SHP77 treated with DMSO at 0.1 percent for 48 hours (cell line): Measurements from ENCODE around the gene LRP1B.
A peak's percentile ranks its signal among the peaks of the same experiment; 100 is the strongest.

Experiments
- DNase-seq: peaks from one replicate; lab custom pipeline; 2025; lab: John Stamatoyannopoulos, UW

The LRP1B gene

GRCh38 chr2:140529706-140530105 is 1601.1 kb downstream of the LRP1B start:
- no peak for DNase-seq

DNA sequence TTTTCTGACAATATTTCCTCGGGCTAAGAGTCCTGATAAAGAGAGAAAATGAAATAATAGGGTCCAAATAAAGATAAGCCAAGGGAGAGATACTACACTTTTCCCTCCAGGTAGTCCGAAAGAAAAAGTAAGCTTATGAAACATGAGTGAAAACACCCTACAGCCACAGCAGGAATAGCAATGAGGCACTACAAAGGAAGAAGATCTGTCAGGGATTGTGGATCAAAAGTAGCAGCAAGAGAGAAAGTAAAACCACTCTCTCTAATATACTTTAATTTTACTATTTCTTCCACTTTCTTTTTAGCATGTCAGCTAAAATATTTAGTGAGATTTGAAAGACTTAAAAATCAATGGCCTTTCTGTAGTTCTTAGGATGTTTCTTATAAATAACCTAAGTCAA is 1601.8 kb downstream of the LRP1B start:
- DNase-seq, result no peak

DNA sequence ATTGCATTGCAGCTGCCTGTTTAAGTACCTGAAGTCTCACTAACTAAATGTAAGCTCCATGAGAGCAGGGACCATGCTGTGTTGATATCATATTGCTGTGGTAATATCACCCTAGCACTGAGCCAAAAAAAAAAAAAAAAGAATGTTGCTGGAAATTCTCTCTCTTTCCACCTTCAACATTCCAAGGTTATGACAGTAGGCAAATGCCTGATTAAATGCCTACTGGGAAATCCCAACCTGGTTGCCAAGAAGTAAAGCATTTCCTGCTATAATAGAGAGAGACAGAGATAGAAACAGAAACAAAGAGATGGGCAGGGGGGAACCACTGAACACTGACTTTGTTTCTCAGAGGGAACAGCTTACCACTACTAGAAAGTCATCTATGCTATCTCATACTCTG is 1604.2 kb downstream of the LRP1B start:
- no peak for DNase-seq

- no peak for DNase-seq
Measured at GRCh38 chr2:140512106-140512505, 1618.7 kb downstream of the LRP1B start.

- no peak for DNase-seq
Measured at GRCh38 chr2:140509765-140510164, 1621.1 kb downstream of the LRP1B start.

DNA sequence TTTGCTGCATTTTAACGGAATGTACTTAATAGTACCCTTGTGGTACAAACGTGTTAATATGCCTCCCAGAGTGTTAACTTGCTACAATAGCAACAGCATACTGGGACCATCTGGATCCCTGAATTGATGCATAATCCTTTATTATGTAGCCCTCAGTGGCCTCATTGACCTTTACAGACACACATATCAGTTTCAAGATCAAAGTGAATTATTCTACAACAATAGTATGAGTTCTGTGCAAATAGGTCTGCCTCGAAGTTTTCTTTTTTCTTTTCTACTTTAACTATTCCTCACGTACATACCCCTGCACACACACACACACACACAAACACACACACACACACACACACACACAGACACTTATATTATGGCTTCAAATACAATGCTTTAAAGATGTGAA is 1622.1 kb downstream of the LRP1B start:
- DNase-seq, result no peak

- no peak for DNase-seq
Measured at GRCh38 chr2:140506606-140507005, 1624.2 kb downstream of the LRP1B start.

DNA sequence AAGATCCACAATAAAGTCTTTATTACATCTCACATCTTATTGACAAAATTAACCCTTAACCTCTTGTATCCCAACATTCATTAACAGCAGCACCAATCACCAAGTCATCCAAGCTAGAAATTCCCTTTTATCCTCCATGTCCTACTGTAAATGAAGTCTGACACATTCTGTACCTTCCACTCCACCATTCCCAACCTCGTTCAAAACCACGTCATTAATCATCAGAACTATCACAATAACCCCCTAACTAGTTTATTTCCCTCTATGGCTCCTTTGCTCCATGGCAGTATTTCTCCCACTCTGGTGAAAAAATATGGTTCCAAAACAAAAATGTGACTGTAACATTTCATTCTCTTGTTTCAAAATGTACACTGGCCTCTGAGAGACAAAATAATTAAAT is 1626.2 kb downstream of the LRP1B start:
- no peak for DNase-seq

GRCh38 chr2:140502951-140503630 is 1627.7 kb downstream of the LRP1B start:
- no peak for DNase-seq

DNA sequence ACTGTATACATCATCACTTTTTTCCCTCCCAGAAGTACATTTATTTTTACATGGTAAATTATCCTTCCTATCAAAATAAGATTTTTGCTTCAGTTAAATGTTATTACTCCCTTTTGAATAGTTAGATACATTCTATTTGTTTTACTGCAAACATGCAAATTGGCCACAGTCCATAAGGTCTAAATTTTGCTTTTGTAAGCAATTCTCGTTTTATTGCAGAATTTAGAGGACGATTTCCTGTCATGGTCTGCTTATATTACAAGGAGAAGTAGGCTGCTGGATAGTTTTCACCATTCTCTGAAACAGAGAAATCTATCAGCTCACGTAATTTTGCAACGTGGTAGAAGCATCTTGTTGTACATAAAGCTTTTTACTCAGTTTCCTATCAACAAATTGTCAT is 1632.5 kb downstream of the LRP1B start:
- no peak for DNase-seq

DNA sequence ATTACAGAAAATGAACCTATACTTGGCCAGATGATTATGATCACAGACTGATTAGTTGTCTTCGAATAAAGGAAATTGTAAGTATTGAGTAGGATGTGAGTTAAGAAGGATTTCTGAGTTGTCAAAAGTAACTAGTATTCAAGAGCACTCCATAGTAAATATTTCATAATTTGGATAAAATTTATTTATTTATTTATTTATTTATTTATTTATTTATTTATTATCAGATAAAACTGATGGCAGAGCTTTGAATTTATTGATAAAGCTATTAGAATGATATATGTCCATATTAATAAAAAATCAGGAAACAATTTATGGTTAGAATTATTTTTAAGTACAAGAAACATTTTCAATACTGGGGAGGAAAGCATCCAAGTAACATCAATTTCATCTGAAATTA is 1634.1 kb downstream of the LRP1B start:
- DNase-seq, result no peak

GRCh38 chr2:140491876-140492275 is 1638.9 kb downstream of the LRP1B start:
- no peak for DNase-seq

GRCh38 chr2:140489193-140489592 is 1641.6 kb downstream of the LRP1B start:
- no peak for DNase-seq

DNA sequence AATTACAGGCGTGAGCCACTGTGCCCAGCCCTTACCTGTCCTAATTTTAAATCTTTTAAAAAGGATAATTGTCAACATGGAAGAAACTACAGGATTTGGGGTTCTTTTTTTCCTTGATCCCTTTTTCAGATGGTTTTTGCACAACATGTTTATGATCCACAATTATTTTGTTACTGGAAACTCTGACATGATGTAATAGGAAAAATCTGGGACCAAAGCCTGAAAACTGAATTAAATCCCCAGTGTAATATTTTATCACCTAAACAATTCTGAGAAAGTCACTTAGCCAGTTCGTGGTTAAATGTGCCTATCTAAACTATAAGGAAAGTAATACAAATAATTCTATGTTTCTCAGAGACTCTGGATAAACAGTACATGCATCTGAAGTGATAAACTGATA is 1649.7 kb downstream of the LRP1B start:
- DNase-seq, result no peak

DNA sequence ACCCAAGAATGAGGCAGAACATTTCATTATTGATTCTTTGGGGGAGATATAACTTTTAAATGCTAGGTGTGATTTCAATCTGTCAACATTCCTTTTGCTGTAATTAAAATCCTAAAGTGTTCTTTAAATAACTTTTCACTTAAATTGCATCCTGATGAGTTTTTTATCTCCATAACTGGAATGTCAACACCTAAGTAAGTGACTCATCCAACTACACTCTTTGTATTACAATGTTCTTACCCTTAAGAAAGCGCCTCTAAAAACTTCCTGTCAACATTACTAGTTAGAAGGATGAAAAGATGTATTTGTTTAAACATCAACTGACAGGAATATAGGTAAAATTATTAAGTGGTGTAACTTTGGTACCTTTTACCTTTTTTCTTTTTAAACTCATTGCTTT is 1657.0 kb downstream of the LRP1B start:
- DNase-seq, result no peak

DNA sequence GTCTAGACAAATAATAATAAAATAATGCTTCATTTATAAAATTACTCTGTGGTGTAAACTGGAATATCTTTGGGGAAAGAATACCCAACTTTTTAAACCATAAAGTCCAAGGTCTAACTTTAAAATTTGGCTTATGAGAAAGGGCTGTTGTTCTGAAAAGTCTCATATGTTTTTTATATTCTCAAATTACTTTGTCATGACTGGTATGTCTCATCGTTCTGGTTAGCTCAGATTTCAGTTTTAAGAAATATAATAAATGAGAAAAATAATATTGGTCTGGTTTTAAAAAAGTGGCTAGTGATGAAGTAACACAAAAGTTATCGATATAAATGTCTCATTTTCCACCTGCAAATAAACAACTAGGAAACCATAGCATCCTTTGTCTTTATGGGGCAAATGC is 1658.1 kb downstream of the LRP1B start:
- DNase-seq, result no peak

DNA sequence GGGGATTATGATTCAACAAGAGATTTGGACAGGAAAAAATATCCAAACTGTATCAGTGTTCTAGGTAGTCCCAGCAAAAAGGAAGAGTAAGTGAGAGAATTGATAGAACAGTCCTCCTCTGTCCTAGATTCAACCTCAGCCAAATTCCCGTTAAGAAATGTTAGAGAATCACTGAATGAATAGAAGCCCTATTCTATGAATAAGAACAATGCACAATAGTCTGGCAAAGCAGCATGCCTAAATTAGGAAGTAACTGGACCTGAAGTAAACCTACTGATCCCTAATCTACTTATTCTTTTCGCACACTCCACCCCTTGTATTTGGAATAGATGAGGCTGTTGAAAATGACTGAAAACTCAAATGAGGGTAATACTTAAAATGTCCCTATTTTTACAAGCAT is 1665.5 kb downstream of the LRP1B start:
- DNase-seq, result no peak

GRCh38 chr2:140462990-140463389 is 1667.8 kb downstream of the LRP1B start:
- DNase-seq, result no peak

GRCh38 chr2:140457483-140457882 is 1673.3 kb downstream of the LRP1B start:
- peak; percentile 2 for DNase-seq

DNA sequence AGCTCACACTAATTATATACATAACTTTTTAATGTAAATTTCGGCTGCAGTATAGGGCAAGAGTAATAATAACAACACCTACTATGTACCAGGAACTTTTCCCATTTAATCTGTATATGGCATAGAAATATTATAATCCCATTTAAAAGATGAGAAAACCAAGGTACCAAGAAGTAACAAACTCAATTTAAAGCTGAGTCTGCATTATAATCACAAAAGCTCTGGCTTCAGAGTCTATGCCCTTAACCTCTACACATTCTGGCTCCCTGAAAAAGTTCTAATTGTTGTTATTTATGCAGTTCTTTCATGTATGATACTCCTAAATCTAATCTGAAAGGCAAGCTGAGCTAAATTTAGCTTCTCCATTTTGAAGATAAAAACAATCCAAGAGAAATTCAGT is 1675.5 kb downstream of the LRP1B start:
- no peak for DNase-seq

DNA sequence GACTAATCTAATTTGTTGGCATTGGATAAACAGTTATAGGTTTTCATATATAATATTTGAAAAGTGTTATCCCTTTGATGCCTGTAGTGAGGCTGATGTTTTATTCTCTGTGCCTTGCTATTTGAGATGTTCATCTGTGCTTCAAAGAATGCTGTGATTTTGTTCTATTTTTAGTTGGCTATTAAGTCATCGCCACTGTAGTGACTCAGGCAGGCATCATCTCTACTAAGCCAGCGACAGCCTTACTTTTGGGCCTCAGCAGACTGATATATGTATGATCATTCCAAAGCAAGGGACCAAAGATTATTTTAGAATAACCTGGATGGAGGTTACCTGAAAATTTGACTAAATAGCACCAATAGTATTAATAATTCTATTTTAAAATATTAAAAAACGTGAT is 1676.1 kb downstream of the LRP1B start:
- no peak for DNase-seq

GRCh38 chr2:140451324-140451723 is 1679.5 kb downstream of the LRP1B start:
- no peak for DNase-seq

- DNase-seq, result no peak
Measured at GRCh38 chr2:140442319-140442718, 1688.5 kb downstream of the LRP1B start.

- no peak for DNase-seq
Measured at GRCh38 chr2:140440815-140441214, 1690.0 kb downstream of the LRP1B start.

DNA sequence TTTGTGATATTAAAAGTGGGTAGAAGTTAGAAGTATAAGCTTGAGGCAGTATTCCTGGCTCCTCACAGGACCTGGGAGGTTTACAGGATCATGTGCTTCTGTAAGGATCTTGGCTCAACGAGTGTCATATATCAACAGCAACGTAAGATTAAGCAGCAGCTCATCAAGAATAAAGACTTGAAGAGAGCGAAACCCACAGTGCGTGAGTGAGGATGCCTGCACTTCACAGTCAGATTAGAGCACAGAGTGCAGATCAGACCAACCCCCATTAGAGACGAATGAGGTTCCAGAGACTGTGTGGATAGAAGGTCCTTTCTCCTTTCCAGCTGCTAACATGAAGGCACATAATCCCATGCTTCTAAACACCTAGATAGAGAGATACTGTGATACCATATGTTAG is 1693.9 kb downstream of the LRP1B start:
- DNase-seq, result no peak
